ENCODE results near the gene LMF1. TPM values are rescaled to one million over a fixed set of nuclear protein-coding genes. Genes with fewer than 3 reads are reported as not detected.

LMF1 gene
- total RNA-seq, 2 experiments from 2014 or later = 17.0 to 31.4 TPM

GRCh38 chr16:968620-969019, 2.2 kb downstream of the LMF1 start:
- no peaks in the 10 kb centered on the region for H4K20me1 ChIP-seq (ENCODE audit: insufficient read depth, low read length)
- ChIA-PET CTCF (ENCODE audit: unreplicated experiment) (no interaction called here), POLR2A (interaction anchor here (0.9 kb wide), 1 partner anchor 58 kb away, joined by 4 read pairs; no protein-coding TSS in a partner anchor)
- intact Hi-C loops (cut with micrococcal nuclease; ENCODE audit: unreplicated experiment) = no loop called here
- no peaks in the 10 kb centered on the region for H3K79me2 ChIP-seq (ENCODE audit: insufficient read depth, low read depth, low read length)
- no peak overlapping the region for H2AFZ ChIP-seq (ENCODE audit: low read length)
- no peak for DNase-seq (ENCODE audit: low spot score)
- TF ChIP-seq CTCF (conservative IDR thresholded peaks at IDR 0.05; ENCODE audit: low read length) = no peak
- TF ChIP-seq EZH2phosphoT487 (IDR thresholded peaks at IDR 0.05; ENCODE audit: borderline replicate concordance, low read depth, low read length) = no peak
- 0 out of 2 replicates have a peak, but pooled peaks cover 4% of the 10 kb centered on the region for H3K36me3 ChIP-seq (ENCODE audit: insufficient read depth, low read length)
- no peak overlapping the region for H3K27ac ChIP-seq (ENCODE audit: low read depth, low read length, poor library complexity, severe bottlenecking)
- H3K4me2 ChIP-seq (ENCODE audit: low read length) = no peak overlapping the region
- no peaks in the 10 kb centered on the region for H3K9me3 ChIP-seq (ENCODE audit: low read length)
- H3K9me2 ChIP-seq (ENCODE audit: insufficient read depth, low read length) = no peaks in the 10 kb centered on the region
- TSS peak; percentile 57 for BruUV-seq (replicated peaks)
- no peak overlapping the region for H3K4me3 ChIP-seq (ENCODE audit: low read depth, low read length, poor library complexity, severe bottlenecking)
- peaks cover 18% of the 10 kb centered on the region for H3K4me1 ChIP-seq (ENCODE audit: insufficient read depth, low read length, poor library complexity, severe bottlenecking)

DNA sequence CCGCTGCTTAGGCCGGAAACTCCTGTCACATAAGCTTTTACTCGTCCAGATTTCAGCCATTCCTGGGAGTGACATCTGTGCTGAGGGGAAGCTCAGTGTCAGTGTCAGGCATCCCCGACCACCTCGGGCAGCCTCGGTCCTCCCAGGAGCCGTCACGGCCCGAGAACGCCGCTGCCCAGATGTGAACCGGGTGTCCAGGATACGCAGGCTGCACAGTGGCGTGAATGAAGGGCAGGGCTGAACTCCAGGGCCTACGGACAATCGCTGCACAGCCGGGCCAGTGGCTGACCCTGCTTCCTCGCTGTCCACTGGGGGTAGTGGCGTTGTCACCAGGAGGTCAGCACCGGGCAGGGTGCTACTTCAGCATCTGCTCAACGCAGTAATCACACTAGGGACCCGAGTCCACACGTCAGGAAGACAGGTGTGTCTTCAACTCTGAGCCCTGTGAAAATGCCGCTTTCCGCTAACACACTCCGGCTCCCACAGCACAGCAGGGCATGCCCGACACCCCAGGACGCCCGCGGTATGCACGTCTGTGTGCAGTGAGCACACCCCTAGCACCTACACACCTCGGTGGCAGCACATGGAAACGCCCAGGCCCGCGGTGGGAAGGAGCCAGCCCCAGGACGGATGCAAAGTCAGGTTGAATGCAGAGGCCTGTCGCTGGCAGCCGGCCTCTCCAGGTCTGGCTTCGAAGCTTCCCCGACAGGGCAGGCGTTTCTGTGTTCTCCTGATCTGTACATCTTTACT, 3.1 kb downstream of the LMF1 start:
- no peak overlapping the region for H2AFZ ChIP-seq (ENCODE audit: low read length)
- no peaks in the 10 kb centered on the region for H3K79me2 ChIP-seq (ENCODE audit: insufficient read depth, low read depth, low read length)
- H3K4me2 ChIP-seq (ENCODE audit: low read length) = no peak overlapping the region
- CTCF ChIA-PET (ENCODE audit: unreplicated experiment) = no interaction called here
- no TSS peak for BruUV-seq (replicated peaks)
- H3K4me1 ChIP-seq (ENCODE audit: insufficient read depth, low read length, poor library complexity, severe bottlenecking) = peaks cover 13% of the 10 kb centered on the region
- H3K4me3 ChIP-seq (ENCODE audit: low read depth, low read length, poor library complexity, severe bottlenecking) = no peak overlapping the region
- no peak for TF ChIP-seq CTCF (conservative IDR thresholded peaks at IDR 0.05; ENCODE audit: low read length)
- 0 out of 2 replicates have a peak, but pooled peaks cover 4% of the 10 kb centered on the region for H3K36me3 ChIP-seq (ENCODE audit: insufficient read depth, low read length)
- POLR2A ChIA-PET = interaction anchor here (0.6 to 0.9 kb wide), 2 partner anchors 59 to 428 kb away, joined by 3 to 4 read pairs; no protein-coding TSS in a partner anchor
- no peak overlapping the region for H3K27ac ChIP-seq (ENCODE audit: low read depth, low read length, poor library complexity, severe bottlenecking)
- DNase-seq (ENCODE audit: low spot score) = no peak
- no peaks in the 10 kb centered on the region for H3K9me2 ChIP-seq (ENCODE audit: insufficient read depth, low read length)
- intact Hi-C loops (cut with micrococcal nuclease; ENCODE audit: unreplicated experiment) = no loop called here
- no peaks in the 10 kb centered on the region for H4K20me1 ChIP-seq (ENCODE audit: insufficient read depth, low read length)
- no peaks in the 10 kb centered on the region for H3K9me3 ChIP-seq (ENCODE audit: low read length)

DNA sequence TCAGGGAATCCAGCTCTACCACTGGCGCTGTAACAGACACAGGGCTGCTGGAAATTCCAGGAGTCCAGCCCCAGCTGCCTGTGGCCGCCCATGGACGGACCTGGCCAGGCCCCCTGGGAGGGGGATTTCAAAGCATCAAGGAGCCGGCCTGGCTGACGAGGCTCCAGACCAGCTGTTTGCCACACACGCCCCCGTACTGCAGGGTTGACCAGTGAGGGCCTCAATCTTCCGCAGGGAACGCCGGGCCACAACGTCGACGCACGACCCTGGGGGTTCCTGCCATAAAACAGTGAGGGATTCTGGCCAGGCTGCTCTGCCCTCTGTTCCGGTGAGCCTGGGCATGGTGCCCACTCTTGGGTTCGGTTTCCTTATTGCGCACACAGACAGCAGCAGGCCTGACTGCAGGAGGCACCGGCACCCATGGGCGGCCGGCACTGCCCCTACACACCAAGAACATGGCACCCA, 3.7 kb downstream of the LMF1 start:
- ChIA-PET CTCF (ENCODE audit: unreplicated experiment) (no interaction called here), POLR2A (interaction anchor here (0.6 kb wide), 1 partner anchor 427 kb away, joined by 3 read pairs; no protein-coding TSS in a partner anchor)

More for the DNA sequence above, 3.7 kb downstream of the LMF1 start:
- TF ChIP-seq CTCF (conservative IDR thresholded peaks at IDR 0.05; ENCODE audit: low read length) (no peak), EZH2phosphoT487 (IDR thresholded peaks at IDR 0.05; ENCODE audit: borderline replicate concordance, low read depth, low read length) (no peak)
- H4K20me1 ChIP-seq (ENCODE audit: insufficient read depth, low read length) = no peaks in the 10 kb centered on the region
- H3K4me1 ChIP-seq (ENCODE audit: insufficient read depth, low read length, poor library complexity, severe bottlenecking) = peaks cover 13% of the 10 kb centered on the region
- H3K4me3 ChIP-seq (ENCODE audit: low read depth, low read length, poor library complexity, severe bottlenecking) = no peak overlapping the region
- no peaks in the 10 kb centered on the region for H3K9me3 ChIP-seq (ENCODE audit: low read length)
- 0 out of 2 replicates have a peak, but pooled peaks cover 4% of the 10 kb centered on the region for H3K36me3 ChIP-seq (ENCODE audit: insufficient read depth, low read length)
- DNase-seq (ENCODE audit: low spot score) = no peak
- intact Hi-C loops (cut with micrococcal nuclease; ENCODE audit: unreplicated experiment) = no loop called here
- no peak overlapping the region for H2AFZ ChIP-seq (ENCODE audit: low read length)
- BruUV-seq (replicated peaks) = no TSS peak
- H3K27ac ChIP-seq (ENCODE audit: low read depth, low read length, poor library complexity, severe bottlenecking) = no peak overlapping the region
- no peak overlapping the region for H3K4me2 ChIP-seq (ENCODE audit: low read length)
- no peaks in the 10 kb centered on the region for H3K79me2 ChIP-seq (ENCODE audit: insufficient read depth, low read depth, low read length)
- no peaks in the 10 kb centered on the region for H3K9me2 ChIP-seq (ENCODE audit: insufficient read depth, low read length)

All from OCI-LY7 (cell line).